ENCODE results near the gene ATG14. TPM values are rescaled to one million over a fixed set of nuclear protein-coding genes. Genes with fewer than 3 reads are reported as not detected.

Gene ATG14
- total RNA-seq, 1 experiment from 2014 or later, result 12.6 TPM

DNA sequence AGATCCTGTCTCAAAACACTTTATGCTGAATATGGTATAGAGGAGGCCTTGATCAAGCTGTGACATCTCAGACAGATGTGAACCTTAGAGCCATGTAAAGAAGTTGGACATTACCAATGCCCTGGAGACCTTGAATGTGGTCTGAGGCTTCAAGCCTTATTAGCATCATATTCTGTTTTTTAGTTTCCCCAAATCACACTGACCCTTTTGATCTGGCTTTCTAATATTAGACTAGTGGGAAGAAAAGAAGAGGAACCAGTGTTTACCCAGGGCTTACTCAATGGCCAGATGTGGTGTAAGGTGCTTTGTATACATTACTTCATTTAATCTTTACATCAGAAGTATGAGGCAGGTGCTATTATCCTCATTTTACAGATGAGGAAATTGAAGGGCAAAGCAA, 39.4 kb upstream of the ATG14 start:
- H3K4me2 ChIP-seq (ENCODE audit: low read depth, low read length, poor library complexity, severe bottlenecking), result no peak overlapping the region
- H3K4me3 ChIP-seq (ENCODE audit: low read length), result no peak overlapping the region
- H3K9me2 ChIP-seq (replicated peaks; ENCODE audit: insufficient read depth, low read length), result no peaks in the 10 kb centered on the region
- peaks cover 12% of the 10 kb centered on the region for H3K4me1 ChIP-seq (ENCODE audit: low read length)
- H3K9me3 ChIP-seq (ENCODE audit: low read length), result no peaks in the 10 kb centered on the region
- no peak for DNase-seq
- H3K27me3 ChIP-seq (ENCODE audit: low read length), result no peaks in the 10 kb centered on the region
- H3K79me2 ChIP-seq (ENCODE audit: low read length), result no peaks in the 10 kb centered on the region
- no peak overlapping the region for H3K27ac ChIP-seq (ENCODE audit: low read length)
- H3K9ac ChIP-seq (ENCODE audit: low read length), result no peak overlapping the region
- H3K36me3 ChIP-seq (ENCODE audit: insufficient read depth, low read length), result no peaks in the 10 kb centered on the region
- 0 out of 2 replicates have a peak, but pooled peaks cover 3% of the 10 kb centered on the region for H4K20me1 ChIP-seq (ENCODE audit: insufficient read depth, low read depth, low read length)
- H2AFZ ChIP-seq (ENCODE audit: low read length), result no peak overlapping the region

DNA sequence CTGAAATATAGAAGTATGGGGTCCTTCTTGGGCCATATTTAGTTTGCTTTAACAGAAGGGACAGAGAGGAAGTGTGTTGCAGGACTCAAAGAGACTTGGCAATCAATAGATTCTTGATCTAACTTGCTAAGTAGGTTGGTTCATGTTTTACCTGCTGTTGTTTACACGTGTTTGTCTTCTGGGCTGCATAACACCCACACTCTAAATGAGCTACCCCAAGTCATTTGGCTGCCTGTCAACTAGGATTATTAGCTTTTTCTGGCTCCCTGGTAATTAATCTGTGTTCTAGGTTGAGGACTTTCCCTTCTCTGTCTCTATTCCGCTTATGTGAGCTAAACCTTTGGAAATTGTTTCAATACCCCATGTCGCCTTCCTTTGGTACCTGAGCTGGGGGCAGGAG, 38.9 kb upstream of the ATG14 start:
- H3K36me3 ChIP-seq (ENCODE audit: insufficient read depth, low read length), result no peaks in the 10 kb centered on the region
- H3K4me3 ChIP-seq (ENCODE audit: low read length), result no peak overlapping the region
- no peak overlapping the region for H3K4me2 ChIP-seq (ENCODE audit: low read depth, low read length, poor library complexity, severe bottlenecking)
- H3K9me3 ChIP-seq (ENCODE audit: low read length), result no peaks in the 10 kb centered on the region
- H3K9me2 ChIP-seq (replicated peaks; ENCODE audit: insufficient read depth, low read length), result no peaks in the 10 kb centered on the region
- H4K20me1 ChIP-seq (ENCODE audit: insufficient read depth, low read depth, low read length), result 0 out of 2 replicates have a peak, but pooled peaks cover 3% of the 10 kb centered on the region
- H3K27ac ChIP-seq (ENCODE audit: low read length), result no peak overlapping the region
- H3K79me2 ChIP-seq (ENCODE audit: low read length), result no peaks in the 10 kb centered on the region
- no peak overlapping the region for H3K9ac ChIP-seq (ENCODE audit: low read length)
- DNase-seq, result no peak
- H2AFZ ChIP-seq (ENCODE audit: low read length), result no peak overlapping the region
- H3K27me3 ChIP-seq (ENCODE audit: low read length), result no peaks in the 10 kb centered on the region
- peaks cover 12% of the 10 kb centered on the region for H3K4me1 ChIP-seq (ENCODE audit: low read length)

DNA sequence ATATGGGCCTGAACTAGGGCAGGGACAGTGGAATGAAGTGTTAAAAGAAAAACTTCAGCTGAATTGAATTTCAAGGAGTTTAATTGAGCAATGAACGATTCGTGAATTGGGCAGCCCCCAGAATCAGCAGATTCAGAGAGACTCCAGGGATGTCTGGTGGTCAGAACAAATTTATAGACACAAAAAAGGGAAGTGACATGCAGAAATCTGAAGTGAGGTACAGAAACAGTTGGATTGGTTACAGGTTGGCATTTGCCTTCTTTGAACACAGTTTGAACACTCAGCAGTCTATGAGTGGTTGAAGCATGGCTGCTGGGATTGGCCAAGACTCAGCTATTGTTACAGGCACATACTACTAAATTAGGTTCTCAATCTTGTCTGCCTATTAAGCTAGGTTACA, 38.5 kb upstream of the ATG14 start:
- Histone ChIP-seq H3K9me3 (ENCODE audit: low read length) (no peaks in the 10 kb centered on the region), H3K4me2 (ENCODE audit: low read depth, low read length, poor library complexity, severe bottlenecking) (no peak overlapping the region), H3K27me3 (ENCODE audit: low read length) (no peaks in the 10 kb centered on the region), H3K36me3 (ENCODE audit: insufficient read depth, low read length) (no peaks in the 10 kb centered on the region), H3K9me2 (replicated peaks; ENCODE audit: insufficient read depth, low read length) (no peaks in the 10 kb centered on the region), H2AFZ (ENCODE audit: low read length) (no peak overlapping the region), H3K4me1 (ENCODE audit: low read length) (peaks cover 12% of the 10 kb centered on the region), H3K27ac (ENCODE audit: low read length) (no peak overlapping the region), H3K9ac (ENCODE audit: low read length) (no peak overlapping the region), H3K79me2 (ENCODE audit: low read length) (no peaks in the 10 kb centered on the region), H4K20me1 (ENCODE audit: insufficient read depth, low read depth, low read length) (0 out of 2 replicates have a peak, but pooled peaks cover 3% of the 10 kb centered on the region), H3K4me3 (ENCODE audit: low read length) (no peak overlapping the region)
- no peak for DNase-seq

DNA sequence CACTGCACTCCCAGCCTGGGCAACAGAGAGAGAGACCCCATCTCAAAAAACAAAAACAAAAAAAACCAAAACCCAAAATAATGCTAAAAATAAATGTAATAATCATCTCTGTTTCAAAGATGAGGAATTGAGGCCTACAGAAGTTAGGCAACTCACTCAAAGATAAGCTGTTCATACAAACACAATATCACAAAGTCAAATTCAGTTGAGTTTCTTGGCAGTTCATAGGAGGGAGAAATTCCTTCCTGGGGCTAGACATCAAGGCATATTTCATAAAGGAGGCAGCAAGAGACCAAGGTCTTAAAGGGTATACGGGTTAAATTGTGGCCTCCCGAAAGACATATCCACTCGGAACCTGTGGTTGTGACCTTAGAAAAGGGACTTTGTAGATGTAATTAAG, 37.5 kb upstream of the ATG14 start:
- Histone ChIP-seq H3K9me3 (ENCODE audit: low read length) (no peaks in the 10 kb centered on the region), H3K36me3 (ENCODE audit: insufficient read depth, low read length) (no peaks in the 10 kb centered on the region), H4K20me1 (ENCODE audit: insufficient read depth, low read depth, low read length) (0 out of 2 replicates have a peak, but pooled peaks cover 3% of the 10 kb centered on the region), H3K9ac (ENCODE audit: low read length) (no peak overlapping the region), H3K4me2 (ENCODE audit: low read depth, low read length, poor library complexity, severe bottlenecking) (no peak overlapping the region), H3K4me1 (ENCODE audit: low read length) (peaks cover 12% of the 10 kb centered on the region), H3K27me3 (ENCODE audit: low read length) (no peaks in the 10 kb centered on the region), H3K9me2 (replicated peaks; ENCODE audit: insufficient read depth, low read length) (no peaks in the 10 kb centered on the region), H3K79me2 (ENCODE audit: low read length) (no peaks in the 10 kb centered on the region), H2AFZ (ENCODE audit: low read length) (no peak overlapping the region), H3K4me3 (ENCODE audit: low read length) (no peak overlapping the region), H3K27ac (ENCODE audit: low read length) (no peak overlapping the region)
- no peak for DNase-seq

DNA sequence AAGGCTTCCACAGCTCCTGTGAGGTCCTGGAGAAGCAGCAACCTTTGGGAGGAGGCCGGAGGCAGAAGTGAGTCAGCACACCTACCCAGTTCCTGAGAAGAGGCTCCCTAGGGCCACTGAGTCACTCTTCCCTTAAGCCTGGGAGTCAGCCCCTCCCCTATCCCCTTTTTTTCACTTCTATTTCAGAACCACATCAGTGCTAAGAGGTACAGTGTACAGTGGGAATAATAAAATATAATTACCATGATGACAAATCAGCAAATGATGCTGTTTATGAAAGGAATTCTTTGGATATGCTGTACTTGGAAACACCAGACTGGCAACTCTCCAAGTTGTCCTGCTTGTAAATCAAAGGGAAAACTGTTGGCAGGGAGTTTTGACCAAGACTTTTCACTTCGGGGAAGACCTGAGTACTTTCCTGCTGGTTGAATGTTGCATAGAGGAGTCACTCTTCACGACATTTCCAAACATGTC, 36.5 kb upstream of the ATG14 start:
- Histone ChIP-seq H3K4me1 (ENCODE audit: low read length) (peaks cover 12% of the 10 kb centered on the region), H3K27ac (ENCODE audit: low read length) (no peak overlapping the region), H2AFZ (ENCODE audit: low read length) (no peak overlapping the region), H3K36me3 (ENCODE audit: insufficient read depth, low read length) (no peaks in the 10 kb centered on the region), H3K9me2 (replicated peaks; ENCODE audit: insufficient read depth, low read length) (no peaks in the 10 kb centered on the region), H3K79me2 (ENCODE audit: low read length) (no peaks in the 10 kb centered on the region), H3K4me3 (ENCODE audit: low read length) (no peak overlapping the region), H3K9ac (ENCODE audit: low read length) (no peak overlapping the region), H4K20me1 (ENCODE audit: insufficient read depth, low read depth, low read length) (0 out of 2 replicates have a peak, but pooled peaks cover 3% of the 10 kb centered on the region), H3K27me3 (ENCODE audit: low read length) (no peaks in the 10 kb centered on the region), H3K4me2 (ENCODE audit: low read depth, low read length, poor library complexity, severe bottlenecking) (no peak overlapping the region), H3K9me3 (ENCODE audit: low read length) (no peaks in the 10 kb centered on the region)
- DNase-seq, result no peak

DNA sequence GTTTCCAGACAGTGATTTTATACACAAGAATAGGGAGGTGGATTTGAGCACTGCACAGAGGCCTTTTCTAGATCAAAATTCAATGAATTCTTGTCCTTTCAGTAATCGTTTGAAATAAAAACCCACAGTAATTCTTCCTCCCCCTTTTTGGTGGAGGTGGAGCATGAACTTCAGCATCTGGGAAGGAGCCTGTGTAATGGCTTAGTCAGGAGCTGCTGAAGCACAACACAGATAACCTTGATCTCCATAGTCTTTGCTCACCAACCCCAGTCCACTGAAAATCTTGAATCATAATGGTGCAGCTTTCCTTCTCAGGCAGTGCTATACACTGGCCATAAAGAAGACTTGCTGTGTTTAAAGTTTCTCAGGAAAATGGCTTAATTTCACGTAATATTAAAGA, 35.2 kb upstream of the ATG14 start:
- Histone ChIP-seq H3K36me3 (ENCODE audit: insufficient read depth, low read length) (no peaks in the 10 kb centered on the region), H2AFZ (ENCODE audit: low read length) (no peak overlapping the region)

DNA sequence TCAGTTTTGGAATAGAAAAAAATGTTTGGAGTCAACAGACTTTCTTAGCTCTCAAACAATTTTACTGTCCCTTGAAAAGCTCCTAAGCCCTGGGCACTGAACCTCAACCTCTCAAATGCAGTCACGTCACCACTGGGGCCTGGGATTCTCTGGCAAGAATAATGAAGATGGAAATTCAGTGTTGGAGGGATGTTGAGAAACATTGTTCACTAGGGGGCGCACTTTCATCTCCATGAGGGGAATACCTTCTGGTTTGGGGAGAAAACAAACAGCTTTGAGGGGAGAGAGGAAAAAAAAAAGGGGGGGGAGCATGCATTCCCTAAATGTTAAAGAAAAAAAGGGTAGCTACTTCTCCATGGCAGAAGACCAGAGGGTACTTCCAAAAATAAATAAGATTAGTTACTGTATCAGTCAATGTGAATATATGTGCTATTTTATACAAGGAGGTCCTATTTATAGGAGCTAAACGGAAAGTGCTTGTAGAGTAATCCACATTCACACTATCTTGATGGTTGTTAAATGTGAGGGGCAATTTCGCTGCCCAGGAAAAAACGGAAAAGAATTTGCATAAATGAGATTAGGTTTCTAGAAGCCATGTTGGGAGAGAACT, 34.6 kb upstream of the ATG14 start:
- H3K79me2 ChIP-seq (ENCODE audit: low read length), result no peaks in the 10 kb centered on the region
- H3K4me3 ChIP-seq (ENCODE audit: low read length), result no peak overlapping the region
- peak; percentile 92 for DNase-seq
- H3K9me2 ChIP-seq (replicated peaks; ENCODE audit: insufficient read depth, low read length), result no peaks in the 10 kb centered on the region
- H3K9me3 ChIP-seq (ENCODE audit: low read length), result no peaks in the 10 kb centered on the region
- H3K9ac ChIP-seq (ENCODE audit: low read length), result no peak overlapping the region
- no peak overlapping the region for H2AFZ ChIP-seq (ENCODE audit: low read length)
- H3K4me1 ChIP-seq (ENCODE audit: low read length), result peaks cover 10% of the 10 kb centered on the region
- H3K27ac ChIP-seq (ENCODE audit: low read length), result no peak overlapping the region
- H3K27me3 ChIP-seq (ENCODE audit: low read length), result no peaks in the 10 kb centered on the region
- H4K20me1 ChIP-seq (ENCODE audit: insufficient read depth, low read depth, low read length), result 0 out of 2 replicates have a peak, but pooled peaks cover 3% of the 10 kb centered on the region
- no peaks in the 10 kb centered on the region for H3K36me3 ChIP-seq (ENCODE audit: insufficient read depth, low read length)
- H3K4me2 ChIP-seq (ENCODE audit: low read depth, low read length, poor library complexity, severe bottlenecking), result no peak overlapping the region

More for the DNA sequence above, 35.2 kb upstream of the ATG14 start:
- Histone ChIP-seq H3K4me2 (ENCODE audit: low read depth, low read length, poor library complexity, severe bottlenecking) (no peak overlapping the region), H3K27ac (ENCODE audit: low read length) (no peak overlapping the region), H3K9me3 (ENCODE audit: low read length) (no peaks in the 10 kb centered on the region), H3K9ac (ENCODE audit: low read length) (no peak overlapping the region), H4K20me1 (ENCODE audit: insufficient read depth, low read depth, low read length) (0 out of 2 replicates have a peak, but pooled peaks cover 3% of the 10 kb centered on the region), H3K4me3 (ENCODE audit: low read length) (no peak overlapping the region), H3K9me2 (replicated peaks; ENCODE audit: insufficient read depth, low read length) (no peaks in the 10 kb centered on the region), H3K27me3 (ENCODE audit: low read length) (no peaks in the 10 kb centered on the region), H3K79me2 (ENCODE audit: low read length) (no peaks in the 10 kb centered on the region), H3K4me1 (ENCODE audit: low read length) (peaks cover 12% of the 10 kb centered on the region)
- DNase-seq, result no peak

DNA sequence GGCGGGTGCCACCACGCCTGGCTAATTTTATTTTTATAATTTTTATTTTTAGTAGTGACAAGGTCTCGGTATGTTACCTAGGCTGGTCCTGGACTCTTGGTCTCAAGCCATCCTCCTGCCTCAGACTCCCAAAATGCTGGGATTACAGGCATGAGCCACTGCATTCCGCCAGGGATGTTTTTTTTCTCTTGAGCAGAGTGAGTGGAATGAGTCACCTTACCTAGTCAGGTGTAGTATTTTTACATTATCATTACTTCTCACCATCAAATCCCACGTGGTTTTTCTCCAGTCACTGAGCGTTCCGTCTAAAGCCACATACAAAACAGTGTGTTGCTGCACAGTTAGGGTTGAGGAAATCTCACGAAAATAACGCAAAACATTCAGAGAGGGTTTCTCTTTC, 29.7 kb upstream of the ATG14 start:
- no peak for DNase-seq
- no peaks in the 10 kb centered on the region for H3K79me2 ChIP-seq (ENCODE audit: low read length)
- H3K9ac ChIP-seq (ENCODE audit: low read length), result no peak overlapping the region
- H2AFZ ChIP-seq (ENCODE audit: low read length), result no peak overlapping the region
- H3K4me2 ChIP-seq (ENCODE audit: low read depth, low read length, poor library complexity, severe bottlenecking), result no peak overlapping the region
- no peaks in the 10 kb centered on the region for H3K27me3 ChIP-seq (ENCODE audit: low read length)
- H3K9me3 ChIP-seq (ENCODE audit: low read length), result no peaks in the 10 kb centered on the region
- H3K36me3 ChIP-seq (ENCODE audit: insufficient read depth, low read length), result no peaks in the 10 kb centered on the region
- H3K4me3 ChIP-seq (ENCODE audit: low read length), result no peak overlapping the region
- no peaks in the 10 kb centered on the region for H4K20me1 ChIP-seq (ENCODE audit: insufficient read depth, low read depth, low read length)
- no peaks in the 10 kb centered on the region for H3K9me2 ChIP-seq (replicated peaks; ENCODE audit: insufficient read depth, low read length)
- no peak overlapping the region for H3K27ac ChIP-seq (ENCODE audit: low read length)
- H3K4me1 ChIP-seq (ENCODE audit: low read length), result no peaks in the 10 kb centered on the region

Data from Karpas-422 (cell line).